Osteoblast (primary cell): ENCODE data around the gene DRD2. TPM values are rescaled to one million over a fixed set of nuclear protein-coding genes. Genes with fewer than 3 reads are reported as not detected.

ENCODE experiments used
- DNase-seq: peaks from one replicate; pipeline ENCODE4 v3.0.0; 2011; ENCODE audit warnings: low spot score, mixed read lengths; ENCODE audit not compliant: insufficient read length; ENCODE audit errors: missing footprints
- H2AFZ ChIP-seq: 2 replicates; pipeline ENCODE4 v1.6.0; 2011; ENCODE audit warnings: mild to moderate bottlenecking, low read length
- H3K27ac ChIP-seq: 2 replicates; pipeline ENCODE4 v1.5.1; 2011; ENCODE audit warnings: mild to moderate bottlenecking, low read depth, low read length, moderate library complexity
- H3K27me3 ChIP-seq: 2 replicates; pipeline ENCODE4 v1.6.0; 2012; ENCODE audit warnings: mild to moderate bottlenecking, control low read depth, inconsistent platforms, low read length, moderate library complexity; ENCODE audit not compliant: insufficient read depth
- H3K36me3 ChIP-seq: 2 replicates; pipeline ENCODE4 v1.5.1; 2011; ENCODE audit warnings: mild to moderate bottlenecking, low read length, control low read depth, moderate library complexity; ENCODE audit not compliant: insufficient read depth
- H3K4me1 ChIP-seq: 2 replicates; pipeline ENCODE4 v1.5.1; 2011; ENCODE audit warnings: mild to moderate bottlenecking, low read length, control low read depth, moderate library complexity; ENCODE audit not compliant: insufficient read depth
- H3K4me2 ChIP-seq: 2 replicates; pipeline ENCODE4 v1.6.0; 2011; ENCODE audit warnings: mild to moderate bottlenecking, low read length; ENCODE audit not compliant: insufficient read depth
- H3K4me3 ChIP-seq: fragments of 200-600 bp; sonication (generic); 3 replicates; pipeline ENCODE4 v1.5.1; 2012; ENCODE audit warnings: mild to moderate bottlenecking, low read length, inconsistent platforms; ENCODE audit not compliant: insufficient read depth
- H3K79me2 ChIP-seq: 2 replicates; pipeline ENCODE4 v1.6.0; 2012; ENCODE audit warnings: mild to moderate bottlenecking, low read length, control low read depth, inconsistent platforms; ENCODE audit not compliant: insufficient read depth
- H3K9me3 ChIP-seq: 2 replicates; pipeline ENCODE4 v1.5.1; 2011; ENCODE audit warnings: low read depth, low read length, control low read depth
- H4K20me1 ChIP-seq: 2 replicates; pipeline ENCODE4 v1.6.0; 2012; ENCODE audit warnings: mild to moderate bottlenecking, low read length, control low read depth; ENCODE audit not compliant: insufficient read depth
- total RNA-seq: library from RNA; depleted of rRNA; stranded (reverse); fragments of >200 nt; gene quantifications from 2 replicates; pipeline ENCODE4 v1.2.3, GENCODE V29; 2012
- TF ChIP-seq, protein P1 (sequence below): IDR thresholded peaks from 2 replicates; pipeline ENCODE4 v1.5.1; 2011; ENCODE audit warnings: mild to moderate bottlenecking, low read depth, low read length, moderate library complexity; ENCODE audit errors: extremely low read depth

The DRD2 gene
- total RNA-seq, 1 donor, result 0.36 TPM

DNA sequence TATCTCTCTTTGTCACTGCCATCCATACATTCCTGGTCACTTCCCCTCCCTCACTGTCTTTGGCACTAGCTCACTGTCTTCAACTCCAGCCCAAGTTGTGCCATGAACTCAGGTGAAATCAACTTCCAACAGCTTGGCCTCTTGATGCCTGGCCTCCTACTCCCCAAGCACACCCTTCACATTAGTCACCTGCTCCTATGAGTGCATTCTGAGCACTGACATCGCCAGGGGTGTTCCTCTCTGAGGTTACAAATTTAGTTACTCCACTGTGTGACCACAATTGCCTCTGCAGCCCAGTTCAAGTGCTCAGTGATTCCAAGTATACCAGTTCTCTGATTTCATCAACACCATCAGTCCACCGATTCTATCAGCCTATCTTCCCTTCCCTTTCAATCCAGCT is 10.8 kb downstream of the DRD2 start:
- Histone ChIP-seq H3K9me3 (no peaks in the 10 kb centered on the region), H3K4me1 (no peaks in the 10 kb centered on the region), H3K36me3 (no peaks in the 10 kb centered on the region), H3K4me3 (no peak overlapping the region), H2AFZ (no peak overlapping the region), H3K4me2 (no peak overlapping the region), H3K27ac (no peak overlapping the region), H3K79me2 (no peaks in the 10 kb centered on the region), H3K27me3 (peaks cover 64% of the 10 kb centered on the region), H4K20me1 (no peaks in the 10 kb centered on the region)
- TF ChIP-seq, protein P1, sequence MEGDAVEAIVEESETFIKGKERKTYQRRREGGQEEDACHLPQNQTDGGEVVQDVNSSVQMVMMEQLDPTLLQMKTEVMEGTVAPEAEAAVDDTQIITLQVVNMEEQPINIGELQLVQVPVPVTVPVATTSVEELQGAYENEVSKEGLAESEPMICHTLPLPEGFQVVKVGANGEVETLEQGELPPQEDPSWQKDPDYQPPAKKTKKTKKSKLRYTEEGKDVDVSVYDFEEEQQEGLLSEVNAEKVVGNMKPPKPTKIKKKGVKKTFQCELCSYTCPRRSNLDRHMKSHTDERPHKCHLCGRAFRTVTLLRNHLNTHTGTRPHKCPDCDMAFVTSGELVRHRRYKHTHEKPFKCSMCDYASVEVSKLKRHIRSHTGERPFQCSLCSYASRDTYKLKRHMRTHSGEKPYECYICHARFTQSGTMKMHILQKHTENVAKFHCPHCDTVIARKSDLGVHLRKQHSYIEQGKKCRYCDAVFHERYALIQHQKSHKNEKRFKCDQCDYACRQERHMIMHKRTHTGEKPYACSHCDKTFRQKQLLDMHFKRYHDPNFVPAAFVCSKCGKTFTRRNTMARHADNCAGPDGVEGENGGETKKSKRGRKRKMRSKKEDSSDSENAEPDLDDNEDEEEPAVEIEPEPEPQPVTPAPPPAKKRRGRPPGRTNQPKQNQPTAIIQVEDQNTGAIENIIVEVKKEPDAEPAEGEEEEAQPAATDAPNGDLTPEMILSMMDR, result no peak
- DNase-seq, result no peak

DNA sequence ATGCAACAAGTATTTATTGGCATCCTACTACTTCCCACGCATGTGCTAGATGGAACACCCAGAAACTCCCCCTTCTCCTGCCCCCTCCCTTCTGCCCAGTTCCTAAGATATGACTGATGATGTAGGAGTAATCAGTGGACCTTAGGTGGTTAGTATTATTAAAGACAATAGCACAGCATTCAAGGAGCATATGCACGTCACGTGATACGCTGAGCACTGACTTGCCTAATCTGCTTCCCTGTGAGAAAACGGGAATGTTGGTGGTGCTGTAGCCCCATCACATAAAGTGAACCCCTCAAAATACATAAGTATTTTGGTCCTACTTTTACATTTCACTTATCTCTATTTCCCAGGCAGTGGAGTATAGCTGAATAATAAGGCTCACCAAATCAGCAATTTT is 12.4 kb downstream of the DRD2 start:
- no peak for DNase-seq
- H3K4me2 ChIP-seq, result no peak overlapping the region
- TF ChIP-seq, protein P1, result no peak
- no peaks in the 10 kb centered on the region for H3K4me1 ChIP-seq
- H4K20me1 ChIP-seq, result no peaks in the 10 kb centered on the region
- H3K36me3 ChIP-seq, result no peaks in the 10 kb centered on the region
- H3K27ac ChIP-seq, result no peak overlapping the region
- H3K79me2 ChIP-seq, result no peaks in the 10 kb centered on the region
- no peak overlapping the region for H2AFZ ChIP-seq
- H3K27me3 ChIP-seq, result peaks cover 71% of the 10 kb centered on the region
- no peak overlapping the region for H3K4me3 ChIP-seq
- no peaks in the 10 kb centered on the region for H3K9me3 ChIP-seq

DNA sequence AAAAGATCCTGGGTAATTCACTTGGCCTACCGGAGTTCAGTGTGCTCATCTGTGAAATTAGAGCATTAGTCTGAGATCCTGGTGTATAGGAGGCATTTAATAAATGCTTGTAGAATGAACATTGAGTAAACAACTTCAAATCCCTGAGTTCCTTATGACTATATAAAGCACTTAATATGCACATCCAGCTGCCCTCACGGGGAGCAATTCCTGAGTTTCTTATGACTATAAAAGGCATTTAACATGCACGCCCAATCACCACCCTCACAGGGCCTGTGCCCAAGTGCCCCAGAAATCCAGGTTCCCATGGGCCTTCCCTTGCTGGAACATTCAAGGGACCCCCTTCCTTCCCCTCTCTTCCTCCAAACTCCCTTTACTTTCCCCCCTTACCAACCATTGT is 13.6 kb downstream of the DRD2 start:
- Histone ChIP-seq H3K36me3 (no peaks in the 10 kb centered on the region), H3K27me3 (peaks cover 78% of the 10 kb centered on the region), H3K4me1 (no peaks in the 10 kb centered on the region), H3K4me3 (no peak overlapping the region), H2AFZ (no peak overlapping the region), H3K79me2 (no peaks in the 10 kb centered on the region), H4K20me1 (no peaks in the 10 kb centered on the region), H3K27ac (no peak overlapping the region), H3K4me2 (no peak overlapping the region), H3K9me3 (no peaks in the 10 kb centered on the region)
- TF ChIP-seq, protein P1, result no peak
- DNase-seq, result no peak

DNA sequence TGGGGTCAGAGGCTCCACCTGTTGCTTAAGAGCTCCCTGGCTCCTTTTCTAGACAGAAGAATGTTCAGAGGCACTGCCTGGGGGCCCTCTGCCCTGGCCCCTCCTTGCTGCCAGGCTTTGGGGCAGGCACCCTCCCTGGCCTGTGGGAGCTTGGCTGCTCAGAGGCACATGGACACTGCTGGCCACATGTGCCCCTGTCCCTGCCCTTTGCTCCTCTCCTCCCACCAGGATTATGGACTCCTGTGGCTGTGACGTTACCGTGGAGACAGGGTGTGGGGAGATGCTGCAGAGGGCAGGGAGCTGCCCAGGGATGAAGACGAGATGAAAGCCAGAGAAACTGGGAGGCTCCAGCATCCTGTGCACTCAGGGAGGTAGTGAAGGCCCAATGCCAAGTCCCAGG is 14.7 kb downstream of the DRD2 start:
- Histone ChIP-seq H3K27ac (no peak overlapping the region), H3K79me2 (no peaks in the 10 kb centered on the region), H3K4me3 (no peak overlapping the region), H3K9me3 (no peaks in the 10 kb centered on the region), H3K27me3 (peaks cover 71% of the 10 kb centered on the region), H4K20me1 (no peaks in the 10 kb centered on the region), H3K4me2 (no peak overlapping the region), H3K4me1 (no peaks in the 10 kb centered on the region), H2AFZ (no peak overlapping the region), H3K36me3 (no peaks in the 10 kb centered on the region)
- TF ChIP-seq, protein P1, result no peak
- DNase-seq, result no peak
